Esophagus (tissue), 2 donors: Measurements from ENCODE around the gene TSFM. TPM values are rescaled to one million over a fixed set of nuclear protein-coding genes. Genes with fewer than 3 reads are reported as not detected.
A peak's percentile ranks its signal among the peaks of the same experiment; 100 is the strongest.

Source experiments
- H3K27ac ChIP-seq, 2 donors: one replicate each; pipeline ENCODE4 v1.5.1; 2013; ENCODE audit warnings: low read depth in 2 of 2, mild to moderate bottlenecking in 2 of 2, inconsistent platforms in 1 of 2, low read length in 1 of 2, moderate library complexity in 1 of 2
- H3K27me3 ChIP-seq, 2 donors: one replicate each; pipeline ENCODE4 v1.6.1; 2013; ENCODE audit warnings: low read length in 2 of 2, control low read depth in 1 of 2, mild to moderate bottlenecking in 1 of 2; ENCODE audit not compliant: insufficient read depth in 2 of 2, control insufficient read depth in 1 of 2
- H3K36me3 ChIP-seq, 2 donors: one replicate each; pipeline ENCODE4 v1.6.1; 2013; ENCODE audit warnings: low read length in 1 of 2; ENCODE audit not compliant: control insufficient read depth in 2 of 2, insufficient read depth in 2 of 2
- H3K4me1 ChIP-seq, 2 donors: one replicate each; pipeline ENCODE4 v1.6.1; 2013; ENCODE audit warnings: low read length in 1 of 2; ENCODE audit not compliant: control insufficient read depth in 2 of 2, insufficient read depth in 2 of 2
- H3K4me3 ChIP-seq, 2 donors: one replicate each; pipeline ENCODE4 v1.5.1; 2013; ENCODE audit warnings: low read length in 2 of 2, mild to moderate bottlenecking in 2 of 2, low read depth in 1 of 2, moderate library complexity in 1 of 2
- H3K9me3 ChIP-seq, 2 donors: one replicate each; pipeline ENCODE4 v1.6.1; 2013; ENCODE audit warnings: mild to moderate bottlenecking in 2 of 2, low read depth in 1 of 2, low read length in 1 of 2, moderate library complexity in 1 of 2; ENCODE audit not compliant: control insufficient read depth in 2 of 2, insufficient read depth in 1 of 2
- WGBS, 2 donors: extraction: QIAGEN DNeasy Blood & Tissue Kit; methylation state at CpG; one replicate each; pipeline ENCODE4 v1.1.7; 2013; 5-methylcytosine and 5-hydroxymethylcytosine counted together
- polyA plus RNA-seq, 2 donors: library from polyadenylated mRNA; stranded (reverse); fragments of 200-250 nt; gene quantifications; one replicate each; pipeline ENCODE4 v1.2.3, GENCODE V29; 2013
- donor health status: healthy with polysubstance abuse.
- donor health status: Bipolar disorder and iron deficiency.

The TSFM gene
- polyA plus RNA-seq, 2 donors, result 20.5 to 30.4 TPM

- H3K4me3 ChIP-seq, result no peak overlapping the region
- 27 to 31% methylated on average over 7 of the region's 7 CpGs for WGBS, 2 donors
- H3K9me3 ChIP-seq, result no peaks in the 10 kb centered on the region
- H3K27ac ChIP-seq, result no peak overlapping the region
- peaks cover 7 to 8% of the 10 kb centered on the region in 2 donors for H3K4me1 ChIP-seq
- peaks cover 0 to 2% of the 10 kb centered on the region in 2 donors for H3K36me3 ChIP-seq
- peaks cover 0 to 29% of the 10 kb centered on the region in 2 donors for H3K27me3 ChIP-seq
These were observed 43.2 kb upstream of the TSFM start for GRCh38 chr12:57739387-57739786.

GRCh38 chr12:57739914-57740538, 42.6 kb upstream of the TSFM start:
- H3K27ac ChIP-seq, result no peak overlapping the region
- WGBS, 2 donors, result 32 to 45% methylated on average over 10 of the region's 10 CpGs
- H3K4me1 ChIP-seq, result peaks cover 7 to 9% of the 10 kb centered on the region in 2 donors
- H3K4me3 ChIP-seq, result no peak overlapping the region
- no peaks in the 10 kb centered on the region for H3K9me3 ChIP-seq
- H3K27me3 ChIP-seq, result peaks cover 0 to 29% of the 10 kb centered on the region in 2 donors
- peaks cover 0 to 2% of the 10 kb centered on the region in 2 donors for H3K36me3 ChIP-seq

- peaks cover 0 to 28% of the 10 kb centered on the region in 2 donors for H3K27me3 ChIP-seq
- H3K4me3 ChIP-seq, result peak overlapping the region in 1 of 2 donors; percentile 3
- peaks cover 7 to 14% of the 10 kb centered on the region in 2 donors for H3K4me1 ChIP-seq
- H3K27ac ChIP-seq, result peak overlapping the region in 1 of 2 donors; percentile 22
- H3K36me3 ChIP-seq, result peaks cover 0 to 2% of the 10 kb centered on the region in 2 donors
- no peaks in the 10 kb centered on the region for H3K9me3 ChIP-seq
- WGBS, 2 donors, result 63 to 67% methylated on average over 5 of the region's 5 CpGs
These were observed 41.8 kb upstream of the TSFM start for GRCh38 chr12:57740656-57741412.

- Histone ChIP-seq H3K36me3 (peaks cover 0 to 2% of the 10 kb centered on the region in 2 donors), H3K9me3 (no peaks in the 10 kb centered on the region), H3K27me3 (peaks cover 0 to 25% of the 10 kb centered on the region in 2 donors), H3K4me1 (peaks cover 7 to 13% of the 10 kb centered on the region in 2 donors), H3K4me3 (peak overlapping the region; percentile 1 to 3), H3K27ac (peak overlapping the region in 1 of 2 donors; percentile 22)
- 54 to 67% methylated on average over 1 of the region's 1 CpG for WGBS, 2 donors
These were observed 41.2 kb upstream of the TSFM start for GRCh38 chr12:57741413-57741789.

- Histone ChIP-seq H3K36me3 (peaks cover 0 to 2% of the 10 kb centered on the region in 2 donors), H3K27me3 (peaks cover 0 to 22% of the 10 kb centered on the region in 2 donors), H3K4me3 (peak overlapping the region; percentile 1 to 30), H3K27ac (peak overlapping the region in 1 of 2 donors; percentile 6), H3K9me3 (no peaks in the 10 kb centered on the region), H3K4me1 (peaks cover 7 to 13% of the 10 kb centered on the region in 2 donors)
- WGBS, 2 donors, result 42 to 47% methylated on average over 14 of the region's 14 CpGs
These were observed 40.5 kb upstream of the TSFM start for GRCh38 chr12:57741844-57742738.

- Histone ChIP-seq H3K4me3 (peak overlapping the region in 1 of 2 donors; percentile 95), H3K36me3 (peaks cover 0 to 3% of the 10 kb centered on the region in 2 donors), H3K27ac (no peak overlapping the region), H3K9me3 (no peaks in the 10 kb centered on the region), H3K27me3 (peaks cover 0 to 9% of the 10 kb centered on the region in 2 donors), H3K4me1 (peaks cover 0 to 9% of the 10 kb centered on the region in 2 donors)
- WGBS, 2 donors, result 89 to 90% methylated on average over 2 of the region's 2 CpGs
These were observed 38.8 kb upstream of the TSFM start for GRCh38 chr12:57743769-57744168.

GRCh38 chr12:57744194-57744776, 38.3 kb upstream of the TSFM start:
- H3K27ac ChIP-seq, result peak overlapping the region; percentile 87 to 93
- H3K36me3 ChIP-seq, result peaks cover 0 to 7% of the 10 kb centered on the region in 2 donors
- H3K27me3 ChIP-seq, result peaks cover 0 to 7% of the 10 kb centered on the region in 2 donors
- 10 to 11% methylated on average over 21 of the region's 21 CpGs for WGBS, 2 donors
- no peaks in the 10 kb centered on the region for H3K9me3 ChIP-seq
- H3K4me3 ChIP-seq, result peak overlapping the region; percentile 44 to 95
- peaks cover 0 to 9% of the 10 kb centered on the region in 2 donors for H3K4me1 ChIP-seq

GRCh38 chr12:57744777-57745484, 37.7 kb upstream of the TSFM start, which contains the start of gene TSPAN31:
Gene TSPAN31, plus strand, starts transcription at chr12:57745039. Its CDS starts 116 bp downstream, at chr12:57745155.
- peaks cover 0 to under 1% of the 10 kb centered on the region in 2 donors for H3K27me3 ChIP-seq
- H3K27ac ChIP-seq, result peak within 1 kb of the TSS; percentile 92 to 99
- H3K4me3 ChIP-seq, result peak within 1 kb of the TSS; percentile 71 to 95
- WGBS, 2 donors, result 1 to 2% methylated on average over 29 of the region's 29 CpGs
- H3K4me1 ChIP-seq, result peaks cover 0 to 9% of the 10 kb centered on the region in 2 donors
- H3K36me3 ChIP-seq, result peaks cover 0 to 7% of the 10 kb centered on the region in 2 donors
- H3K9me3 ChIP-seq, result no peaks in the 10 kb centered on the region
